ENCODE measurements around the gene SOX8.

The SOX8 gene

DNA sequence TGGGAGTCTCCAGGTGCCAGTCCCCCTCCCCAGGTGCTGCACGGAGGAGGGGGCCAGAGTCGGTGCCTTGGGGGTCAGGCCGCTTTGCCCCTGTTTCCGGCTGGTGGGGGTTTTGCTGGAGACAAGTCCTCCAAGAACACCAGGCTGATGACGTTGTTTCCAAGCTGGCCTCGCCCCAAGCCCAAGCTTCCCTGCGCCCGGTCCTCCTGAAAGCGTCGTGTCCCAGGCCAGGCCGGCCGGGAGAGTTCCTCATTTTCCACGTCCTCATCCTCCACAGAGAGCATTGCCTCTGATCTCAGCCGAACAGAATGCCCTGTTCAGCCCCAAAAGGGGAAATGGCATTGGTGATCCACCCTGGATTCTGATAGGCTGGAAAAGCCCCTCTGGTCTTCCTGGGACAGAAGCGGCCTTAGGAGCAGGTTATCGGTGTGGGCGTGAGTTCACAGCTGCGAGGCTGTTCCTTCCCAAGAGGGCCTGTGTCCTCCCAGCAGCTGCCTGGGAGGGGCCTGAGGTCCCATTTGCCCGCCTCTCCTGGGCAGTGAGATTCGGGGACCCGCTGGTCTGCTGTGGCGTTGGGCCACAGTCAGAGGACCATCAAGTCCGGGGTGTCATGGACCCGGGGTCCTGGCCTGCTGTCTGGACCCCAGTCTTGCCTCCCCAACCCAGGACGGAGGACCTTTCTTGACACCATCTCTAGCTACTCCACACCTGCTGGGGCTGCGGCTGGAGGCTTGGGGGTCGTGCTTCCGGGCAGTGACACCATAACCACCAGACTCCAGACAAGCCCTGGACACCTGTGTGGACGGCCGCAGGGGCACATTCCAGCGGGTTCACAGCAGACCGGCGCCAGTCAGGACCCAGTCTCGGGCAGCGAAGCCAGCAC, 7.1 kb downstream of the SOX8 start:
- DNase-seq, result no peak

- DNase-seq, result no peak
These were observed 7.8 kb downstream of the SOX8 start for GRCh38 chr16:989354-989814.

- no peak for DNase-seq
These were observed 9.1 kb downstream of the SOX8 start for GRCh38 chr16:990516-991291.

GRCh38 chr16:991345-991744, 9.8 kb downstream of the SOX8 start:
- DNase-seq, result no peak

- DNase-seq, result no peak
These were observed 10.2 kb downstream of the SOX8 start for GRCh38 chr16:991773-992172.

DNA sequence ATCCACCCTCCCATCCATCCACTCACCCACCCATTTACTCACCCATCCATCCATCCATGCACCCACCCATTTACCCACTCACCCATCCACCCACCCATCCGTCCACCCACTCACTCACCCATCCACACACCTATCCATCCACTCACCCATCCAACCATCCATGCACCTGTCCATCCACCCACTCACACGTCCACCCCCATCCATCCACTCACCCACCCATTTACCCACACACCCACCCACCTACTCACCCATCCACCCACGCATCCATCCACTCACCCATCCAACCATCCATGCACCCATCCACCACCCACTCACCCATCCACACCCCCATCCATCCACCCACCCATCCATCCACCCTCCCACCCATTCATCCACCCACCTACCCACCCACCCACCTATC, 12.2 kb downstream of the SOX8 start:
- no peak for DNase-seq

GRCh38 chr16:995087-995486, 13.5 kb downstream of the SOX8 start:
- no peak for DNase-seq

GRCh38 chr16:995783-996182, 14.2 kb downstream of the SOX8 start:
- no peak for DNase-seq

DNA sequence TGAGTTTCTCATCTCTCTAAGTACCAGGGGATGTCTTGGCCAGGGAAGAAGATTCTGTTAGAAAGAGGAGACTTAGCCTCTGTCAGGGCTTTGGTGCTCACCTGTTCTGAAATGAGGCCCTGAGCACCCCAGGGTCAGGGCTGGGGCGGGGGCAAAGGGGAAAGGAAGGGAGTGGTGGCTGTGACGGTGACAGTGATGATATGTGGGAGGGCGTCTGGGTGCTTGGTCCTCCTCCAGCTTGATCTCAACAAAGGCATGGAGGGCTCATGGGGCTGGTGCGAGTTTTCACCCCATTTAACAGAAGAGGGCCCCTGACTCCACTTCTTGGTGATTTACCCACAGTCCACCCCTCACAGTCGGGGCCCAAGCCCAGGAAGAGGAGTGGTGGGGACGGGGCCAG, 15.1 kb downstream of the SOX8 start:
- no peak for DNase-seq

GRCh38 chr16:997440-998051, 16.0 kb downstream of the SOX8 start:
- peak; percentile 83 for DNase-seq

DNA sequence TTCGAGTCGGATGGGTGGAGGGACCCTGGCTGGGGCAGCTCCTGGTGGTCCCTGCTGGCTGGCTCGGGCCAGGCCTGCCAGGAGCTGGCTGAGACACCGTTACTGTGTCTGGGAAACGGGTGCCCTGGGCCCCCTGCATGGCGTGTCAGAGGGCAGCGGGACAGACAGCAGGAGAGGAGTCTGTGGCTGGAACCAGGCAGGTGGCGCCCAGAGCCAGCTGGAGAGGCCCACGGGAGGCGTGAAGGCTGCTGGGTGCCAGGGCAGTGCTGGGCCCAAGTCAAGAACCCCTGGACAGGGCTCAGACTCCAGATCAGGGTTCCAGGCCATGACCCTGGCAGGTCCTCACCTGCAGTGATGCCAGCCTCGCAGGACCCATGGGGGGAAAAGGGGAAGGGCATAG, 16.6 kb downstream of the SOX8 start:
- no peak for DNase-seq

- DNase-seq, result no peak
These were observed 17.0 kb downstream of the SOX8 start for GRCh38 chr16:998615-999014.

- DNase-seq, result no peak
These were observed 18.1 kb downstream of the SOX8 start for GRCh38 chr16:999677-1000076.

DNA sequence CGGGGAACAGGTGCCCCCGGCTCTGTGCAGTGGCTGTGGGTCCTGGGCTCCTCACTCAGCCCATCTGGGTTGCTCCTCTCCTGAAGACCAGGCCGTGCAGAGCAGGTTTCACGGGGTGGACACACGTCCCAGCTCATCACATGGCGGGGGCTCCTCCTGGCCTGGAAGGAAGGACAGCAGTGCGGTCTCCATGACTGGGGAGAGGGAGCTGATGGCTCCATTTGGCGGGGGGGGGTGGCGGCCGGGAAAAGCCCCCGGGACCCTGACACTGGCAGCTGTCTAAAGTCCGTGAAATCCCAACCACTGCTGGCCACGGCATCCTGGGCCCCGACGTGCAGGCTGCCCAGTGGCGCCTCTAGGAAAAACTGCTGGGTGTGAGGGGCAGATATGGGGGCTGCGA, 19.0 kb downstream of the SOX8 start:
- DNase-seq, result no peak

GRCh38 chr16:1001096-1001495, 19.5 kb downstream of the SOX8 start:
- no peak for DNase-seq

- peak; percentile 72 for DNase-seq
These were observed 21.0 kb downstream of the SOX8 start for GRCh38 chr16:1002399-1003166.

- DNase-seq, result no peak
These were observed 22.1 kb downstream of the SOX8 start for GRCh38 chr16:1003391-1004347.

GRCh38 chr16:1005286-1005685, 23.7 kb downstream of the SOX8 start:
- DNase-seq, result no peak

GRCh38 chr16:1006781-1007180, 25.2 kb downstream of the SOX8 start:
- DNase-seq, result no peak

DNA sequence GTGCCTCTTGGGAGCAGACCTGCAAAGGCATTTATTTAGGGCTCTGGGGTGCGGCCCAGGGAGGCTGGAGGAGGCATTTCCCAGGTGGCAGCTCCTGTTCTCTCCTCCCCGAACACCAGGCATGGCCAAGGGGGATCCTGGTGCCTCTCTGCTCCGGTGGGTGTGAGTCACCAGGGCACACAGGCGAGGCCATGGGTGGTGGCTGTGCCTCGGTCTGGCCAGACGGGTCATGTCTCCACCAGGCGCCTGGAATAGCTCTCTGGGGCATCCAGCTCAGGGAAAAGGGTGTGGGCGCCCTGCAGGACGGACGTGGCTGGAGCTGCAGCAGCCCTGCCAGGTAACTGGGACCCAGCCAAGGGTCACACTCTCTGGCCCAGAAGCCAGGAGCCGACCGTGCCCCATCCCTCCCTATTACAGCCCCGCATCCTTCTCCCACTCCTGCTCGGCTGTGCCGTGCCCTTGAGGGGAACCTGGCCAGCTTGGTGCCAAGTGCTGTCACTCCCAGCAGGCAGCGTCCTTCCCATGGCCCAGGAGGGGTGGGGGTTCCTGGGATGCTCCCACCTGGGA, 25.8 kb downstream of the SOX8 start:
- DNase-seq, result no peak

DNA sequence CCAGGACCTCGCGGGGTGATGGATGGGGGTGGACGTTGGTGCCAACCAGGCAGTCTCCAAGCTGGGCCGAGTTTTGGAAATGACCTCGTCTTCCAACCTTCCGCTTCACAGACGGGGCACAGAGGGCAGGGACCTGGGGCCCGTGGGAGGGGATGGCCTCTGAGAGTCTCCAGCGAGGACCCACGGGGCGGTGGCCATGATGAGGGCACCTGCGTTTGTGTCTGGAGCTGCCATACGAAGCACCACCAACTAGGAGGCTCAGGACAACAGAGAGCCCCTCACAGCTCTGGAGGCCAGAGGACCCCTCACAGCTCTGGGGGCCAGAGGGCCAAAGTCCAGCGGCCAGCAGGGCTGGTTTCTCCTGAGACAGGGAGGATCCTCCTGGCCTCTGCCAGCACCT, 26.5 kb downstream of the SOX8 start:
- no peak for DNase-seq
